GM21447 (cell line): Measurements from ENCODE around the gene DYNLRB1.

Experiments used
- ATAC-seq: cut with Tn5 transposase; IDR thresholded peaks from one replicate; pipeline ENCODE4 v1.9.1; 2021; ENCODE audit not compliant: unreplicated experiment

DYNLRB1 gene

GRCh38 chr20:34553366-34553867, 37.2 kb downstream of the DYNLRB1 start:
- no peak for ATAC-seq

- ATAC-seq, result no peak
Measured at GRCh38 chr20:34557936-34558319, 41.7 kb downstream of the DYNLRB1 start.

- ATAC-seq, result no peak
Measured at GRCh38 chr20:34558320-34559218, 42.3 kb downstream of the DYNLRB1 start, which contains the start of gene MAP1LC3A. MAP1LC3A (plus strand) TSS chr20:34558718; CDS start chr20:34558869, 151 bp downstream.

GRCh38 chr20:34559311-34560140, 43.3 kb downstream of the DYNLRB1 start:
- no peak for ATAC-seq

- ATAC-seq, result no peak
Measured at GRCh38 chr20:34560141-34560523, 43.9 kb downstream of the DYNLRB1 start.

GRCh38 chr20:34560614-34561013, 44.4 kb downstream of the DYNLRB1 start:
- no peak for ATAC-seq

- no peak for ATAC-seq
Measured at GRCh38 chr20:34561661-34562060, 45.4 kb downstream of the DYNLRB1 start.

GRCh38 chr20:34562641-34563040, 46.4 kb downstream of the DYNLRB1 start:
- no peak for ATAC-seq

GRCh38 chr20:34564833-34565232, 48.6 kb downstream of the DYNLRB1 start:
- no peak for ATAC-seq

- ATAC-seq, result no peak
Measured at GRCh38 chr20:34566978-34567891, 51.0 kb downstream of the DYNLRB1 start.

GRCh38 chr20:34567892-34568865, 52.0 kb downstream of the DYNLRB1 start:
- no peak for ATAC-seq

- no peak for ATAC-seq
Measured at GRCh38 chr20:34569598-34569997, 53.4 kb downstream of the DYNLRB1 start.

GRCh38 chr20:34570859-34571306, 54.7 kb downstream of the DYNLRB1 start:
- ATAC-seq, result no peak

- ATAC-seq, result no peak
Measured at GRCh38 chr20:34571753-34572152, 55.5 kb downstream of the DYNLRB1 start.

- no peak for ATAC-seq
Measured at GRCh38 chr20:34573541-34574300, 57.5 kb downstream of the DYNLRB1 start.

- no peak for ATAC-seq
Measured at GRCh38 chr20:34574426-34574825, 58.2 kb downstream of the DYNLRB1 start.

GRCh38 chr20:34574861-34575260, 58.6 kb downstream of the DYNLRB1 start:
- no peak for ATAC-seq

- ATAC-seq, result no peak
Measured at GRCh38 chr20:34575271-34575670, 59.0 kb downstream of the DYNLRB1 start.

GRCh38 chr20:34575756-34576155, 59.5 kb downstream of the DYNLRB1 start:
- no peak for ATAC-seq
